Adrenal gland (tissue), 5 donors: ENCODE data around the gene FSTL5.

Experiments
- POLR2A ChIP-seq, 2 donors: fragments of 450-650 bp; IDR thresholded peaks; one replicate each; pipeline ENCODE4 v1.6.1; 2017; ENCODE audit warnings: antibody characterized with exemption in 2 of 2, mild to moderate bottlenecking in 2 of 2, moderate library complexity in 1 of 2
- TF ChIP-seq, protein P1 (sequence below), 6 experiments: fragments of 450-650 bp in 4 of 6; fragments of 200-600 bp in 2 of 6; sonication (generic) in 1 of 6; IDR thresholded peaks; 1 replicate in 5 of 6; 2 replicates in 1 of 6; pipeline versions ENCODE4 v1.5.1 to v1.8.0; 2016 to 2021; ENCODE audit warnings: antibody characterized with exemption in 6 of 6, mild to moderate bottlenecking in 2 of 6, moderate library complexity in 1 of 6
- donor health status: DM: no; HTN: no; CAD: no.

DNA sequence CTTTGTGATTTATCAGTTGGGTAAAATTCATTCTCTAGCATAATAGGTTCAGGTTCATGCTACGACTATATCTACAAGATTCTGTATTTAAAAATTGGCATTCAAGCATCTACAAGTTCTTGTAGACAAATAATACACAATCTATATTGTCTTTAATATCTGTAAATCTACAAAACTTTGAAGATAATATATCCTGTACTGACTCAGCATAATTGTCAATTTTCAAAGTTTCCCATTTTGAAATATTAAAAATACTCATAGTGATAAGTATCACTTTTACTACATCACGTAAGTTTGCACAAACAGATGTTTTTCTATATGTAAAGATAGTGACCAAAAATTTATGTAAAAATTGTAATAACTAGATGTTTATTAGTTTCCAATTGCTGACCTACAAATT is 360.6 kb downstream of the FSTL5 start:
- TF ChIP-seq, protein P1, sequence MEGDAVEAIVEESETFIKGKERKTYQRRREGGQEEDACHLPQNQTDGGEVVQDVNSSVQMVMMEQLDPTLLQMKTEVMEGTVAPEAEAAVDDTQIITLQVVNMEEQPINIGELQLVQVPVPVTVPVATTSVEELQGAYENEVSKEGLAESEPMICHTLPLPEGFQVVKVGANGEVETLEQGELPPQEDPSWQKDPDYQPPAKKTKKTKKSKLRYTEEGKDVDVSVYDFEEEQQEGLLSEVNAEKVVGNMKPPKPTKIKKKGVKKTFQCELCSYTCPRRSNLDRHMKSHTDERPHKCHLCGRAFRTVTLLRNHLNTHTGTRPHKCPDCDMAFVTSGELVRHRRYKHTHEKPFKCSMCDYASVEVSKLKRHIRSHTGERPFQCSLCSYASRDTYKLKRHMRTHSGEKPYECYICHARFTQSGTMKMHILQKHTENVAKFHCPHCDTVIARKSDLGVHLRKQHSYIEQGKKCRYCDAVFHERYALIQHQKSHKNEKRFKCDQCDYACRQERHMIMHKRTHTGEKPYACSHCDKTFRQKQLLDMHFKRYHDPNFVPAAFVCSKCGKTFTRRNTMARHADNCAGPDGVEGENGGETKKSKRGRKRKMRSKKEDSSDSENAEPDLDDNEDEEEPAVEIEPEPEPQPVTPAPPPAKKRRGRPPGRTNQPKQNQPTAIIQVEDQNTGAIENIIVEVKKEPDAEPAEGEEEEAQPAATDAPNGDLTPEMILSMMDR (IDR thresholded peaks at IDR 0.05), result no peak
- TF ChIP-seq POLR2A (IDR thresholded peaks at IDR 0.05), result no peak
